ENCODE results near the gene VTCN1. TPM values are rescaled to one million over a fixed set of nuclear protein-coding genes. Genes with fewer than 3 reads are reported as not detected.

The VTCN1 gene
- polyA plus RNA-seq, 3 donors: not detected

GRCh38 chr1:117171900-117172511 lies 38.7 kb downstream of the VTCN1 start:
- DNase-seq: no peak
- H3K4me1 ChIP-seq (ENCODE audit: control insufficient read depth in 1 of 2, insufficient read depth in 2 of 2, low read length in 2 of 2): no peaks in the 10 kb centered on the region
- no peaks in the 10 kb centered on the region for H3K27me3 ChIP-seq (ENCODE audit: control insufficient read depth in 2 of 2, insufficient read depth in 2 of 2, low read length in 2 of 2)
- H3K27ac ChIP-seq (ENCODE audit: low read depth in 1 of 2, low read length in 2 of 2): no peak overlapping the region
- H3K79me2 ChIP-seq (ENCODE audit: insufficient read depth, low read length): no peaks in the 10 kb centered on the region
- no peak overlapping the region for H3K4me3 ChIP-seq (replicated peaks in 1 of 3; ENCODE audit: low read depth in 2 of 3, low read length in 3 of 3)
- Mint-ChIP-seq H3K9me3 (peaks cover 0 to 8% (median 3%) of the 10 kb centered on the region in 7 donors), H3K4me1 (no peaks in the 10 kb centered on the region), H3K4me3 (no peak overlapping the region), H3K27me3 (ENCODE audit: low read depth in 3 of 3) (peaks cover 0 to 3% (median 0%) of the 10 kb centered on the region in 3 donors), H3K36me3 (no peaks in the 10 kb centered on the region), H3K27ac (no peak overlapping the region)
- no peak overlapping the region for H3K9ac ChIP-seq (ENCODE audit: insufficient read depth, low read length, poor library complexity, severe bottlenecking)
- no peaks in the 10 kb centered on the region for H4K20me1 ChIP-seq (ENCODE audit: insufficient read depth, low read length)
- H3K9me3 ChIP-seq (replicated peaks in 1 of 2; ENCODE audit: control insufficient read depth in 1 of 2, insufficient read depth in 1 of 2, low read length in 2 of 2): no peaks in the 10 kb centered on the region
- intact Hi-C loops (cut with micrococcal nuclease): no loop called here
- no peak overlapping the region for H2AFZ ChIP-seq (ENCODE audit: insufficient read depth, low read depth, low read length, poor library complexity, severe bottlenecking)
- H3K4me2 ChIP-seq (replicated peaks; ENCODE audit: extremely low read depth, low read length, poor library complexity, severe bottlenecking): no peak overlapping the region
- TF ChIP-seq CTCF (IDR thresholded peaks at IDR 0.05): no peak
- no peaks in the 10 kb centered on the region for H3K36me3 ChIP-seq (replicated peaks in 1 of 2; ENCODE audit: control insufficient read depth in 1 of 2, insufficient read depth in 2 of 2, low read length in 2 of 2)
- 93% methylated on average over 17 of the region's 18 CpGs for WGBS (ENCODE audit: insufficient coverage)

GRCh38 chr1:117169871-117170596 lies 40.7 kb downstream of the VTCN1 start:
- Mint-ChIP-seq H3K36me3 (no peaks in the 10 kb centered on the region), H3K27me3 (ENCODE audit: low read depth in 3 of 3) (peaks cover 0 to 5% (median 0%) of the 10 kb centered on the region in 3 donors), H3K27ac (no peak overlapping the region), H3K4me3 (no peak overlapping the region), H3K4me1 (no peaks in the 10 kb centered on the region), H3K9me3 (peaks cover 0 to 10% (median 4%) of the 10 kb centered on the region in 7 donors)
- no peak overlapping the region for H3K9ac ChIP-seq (ENCODE audit: insufficient read depth, low read length, poor library complexity, severe bottlenecking)
- no peak overlapping the region for H3K4me2 ChIP-seq (replicated peaks; ENCODE audit: extremely low read depth, low read length, poor library complexity, severe bottlenecking)
- H3K9me3 ChIP-seq (replicated peaks in 1 of 2; ENCODE audit: control insufficient read depth in 1 of 2, insufficient read depth in 1 of 2, low read length in 2 of 2): no peaks in the 10 kb centered on the region
- intact Hi-C loops (cut with micrococcal nuclease): no loop called here
- no peak overlapping the region for H3K4me3 ChIP-seq (replicated peaks in 1 of 3; ENCODE audit: low read depth in 2 of 3, low read length in 3 of 3)
- DNase-seq: no peak
- no peaks in the 10 kb centered on the region for H3K79me2 ChIP-seq (ENCODE audit: insufficient read depth, low read length)
- no peaks in the 10 kb centered on the region for H3K4me1 ChIP-seq (ENCODE audit: control insufficient read depth in 1 of 2, insufficient read depth in 2 of 2, low read length in 2 of 2)
- TF ChIP-seq CTCF (IDR thresholded peaks at IDR 0.05): no peak
- no peaks in the 10 kb centered on the region for H4K20me1 ChIP-seq (ENCODE audit: insufficient read depth, low read length)
- no peaks in the 10 kb centered on the region for H3K36me3 ChIP-seq (replicated peaks in 1 of 2; ENCODE audit: control insufficient read depth in 1 of 2, insufficient read depth in 2 of 2, low read length in 2 of 2)
- WGBS (ENCODE audit: insufficient coverage): 60% methylated on average over 1 of the region's 4 CpGs
- no peak overlapping the region for H2AFZ ChIP-seq (ENCODE audit: insufficient read depth, low read depth, low read length, poor library complexity, severe bottlenecking)
- no peak overlapping the region for H3K27ac ChIP-seq (ENCODE audit: low read depth in 1 of 2, low read length in 2 of 2)
- H3K27me3 ChIP-seq (ENCODE audit: control insufficient read depth in 2 of 2, insufficient read depth in 2 of 2, low read length in 2 of 2): no peaks in the 10 kb centered on the region
